CD4-positive, alpha-beta T cell treated with Interferon gamma for 1 hour (primary cell): Measurements from ENCODE around the gene NELFB.

Experiments used
- DNase-seq: peaks from one replicate; pipeline ENCODE4 v3.0.0-alpha.2; 2020

Gene NELFB

GRCh38 chr9:137293482-137294090 is 38.5 kb downstream of the NELFB start:
- DNase-seq = no peak

- DNase-seq = peak; percentile 23
Measured at GRCh38 chr9:137294091-137294680, 39.1 kb downstream of the NELFB start.

GRCh38 chr9:137294681-137295237 is 39.6 kb downstream of the NELFB start:
- no peak for DNase-seq

GRCh38 chr9:137295238-137295811 is 40.2 kb downstream of the NELFB start:
- peak; percentile 30 for DNase-seq

GRCh38 chr9:137295849-137296669 is 40.9 kb downstream of the NELFB start:
- no peak for DNase-seq

- no peak for DNase-seq
Measured at GRCh38 chr9:137296670-137297664, 41.8 kb downstream of the NELFB start.

GRCh38 chr9:137297966-137298365 is 42.8 kb downstream of the NELFB start:
- no peak for DNase-seq

- DNase-seq = no peak
Measured at GRCh38 chr9:137298401-137299202, 43.5 kb downstream of the NELFB start.

GRCh38 chr9:137299203-137299565 is 44.1 kb downstream of the NELFB start:
- DNase-seq = no peak

GRCh38 chr9:137299938-137300337 is 44.8 kb downstream of the NELFB start:
- no peak for DNase-seq

GRCh38 chr9:137300567-137301080 is 45.5 kb downstream of the NELFB start:
- no peak for DNase-seq

GRCh38 chr9:137301081-137301947 is 46.2 kb downstream of the NELFB start:
- DNase-seq = no peak

- DNase-seq = peak; percentile 87
Measured at GRCh38 chr9:137302118-137302448, 47.0 kb downstream of the NELFB start, which contains the start of gene NRARP. Gene NRARP, minus strand, starts transcription at chr9:137302271. Its CDS starts 343 bp downstream, at chr9:137301928.

GRCh38 chr9:137302449-137303150 is 47.5 kb downstream of the NELFB start:
- no peak for DNase-seq

- no peak for DNase-seq
Measured at GRCh38 chr9:137303151-137303892, 48.2 kb downstream of the NELFB start.

- DNase-seq = no peak
Measured at GRCh38 chr9:137303893-137304382, 48.8 kb downstream of the NELFB start.

- no peak for DNase-seq
Measured at GRCh38 chr9:137304383-137305059, 49.4 kb downstream of the NELFB start.
